ENCODE results near the gene C2orf69. TPM values are rescaled to one million over a fixed set of nuclear protein-coding genes. Genes with fewer than 3 reads are reported as not detected.

C2orf69 gene
- total and polyA plus RNA-seq, 2 of the 13 experiments (the other 11 are each of a cell fraction or from before 2014, with no cell fraction given), result 4.8 to 19.3 TPM

DNA sequence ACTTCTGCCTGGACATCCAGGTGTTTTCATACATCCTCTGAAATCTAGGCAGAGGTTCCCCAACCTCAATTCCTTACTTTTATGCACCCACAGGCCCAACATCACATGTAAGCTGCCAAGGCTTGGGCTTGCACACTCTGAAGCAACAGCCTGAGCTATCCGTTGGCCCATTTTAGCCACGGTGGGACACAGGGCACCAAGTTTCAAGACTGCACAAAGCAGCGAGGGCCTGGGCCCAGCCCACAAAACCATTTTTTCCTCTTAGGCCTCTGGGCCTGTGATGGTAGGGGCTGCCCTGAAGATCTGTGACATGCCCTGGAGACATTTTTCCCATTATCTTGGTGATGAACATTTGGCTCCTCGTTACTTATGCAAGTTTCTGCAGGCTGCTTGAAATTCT is 5.9 kb downstream of the C2orf69 start:
- Histone ChIP-seq H3K4me1 (ENCODE audit: insufficient read depth, low read length) (peaks cover 21% of the 10 kb centered on the region), H3K4me3 (replicated peaks in 1 of 3; ENCODE audit: insufficient read depth in 1 of 3, low read depth in 2 of 3, low read length in 3 of 3) (no peak overlapping the region), H3K79me2 (ENCODE audit: insufficient read depth, low read length) (peaks cover 79% of the 10 kb centered on the region), H3K9ac (ENCODE audit: insufficient read depth, low read depth, low read length) (no peak overlapping the region), H3K27me3 (ENCODE audit: control insufficient read depth in 1 of 2, insufficient read depth in 2 of 2, low read length in 2 of 2) (no peaks in the 10 kb centered on the region; a peak in 1 of 5 replicates), H4K20me1 (ENCODE audit: insufficient read depth, low read length) (0 out of 2 replicates have a peak, but pooled peaks cover 13% of the 10 kb centered on the region), H3K36me3 (replicated peaks in 1 of 2; ENCODE audit: control insufficient read depth in 1 of 2, insufficient read depth in 2 of 2, low read length in 2 of 2) (peaks cover 15 to 45% of the 10 kb centered on the region in 2 experiments), H2AFZ (ENCODE audit: low read length) (no peak overlapping the region), H3K9me3 (ENCODE audit: low read length) (peaks cover 10% of the 10 kb centered on the region), H3K4me2 (ENCODE audit: low read depth, low read length) (no peak overlapping the region), H3K27ac (ENCODE audit: extremely low read length, insufficient read depth, low read length) (no peak overlapping the region)
- no TSS peak for BruUV-seq (replicated peaks)
- in situ Hi-C loops (cut with HindIII; ENCODE audit: extremely low pct_ligation_motif_present, low pct_unique_long_range_greater_than_20kb), result no loop called here
- FAIRE-seq (no peak), DNase-seq (ENCODE audit: low spot score) (no peak), ATAC-seq (no peak)
- 85% methylated on average over 4 of the region's 4 CpGs for WGBS (ENCODE audit: low lambda C conversion rate)
- CTCF ChIA-PET (ENCODE audit: low intra/inter-chr PET ratio, low total read pairs), result no interaction called here
- intact Hi-C loops (cut with micrococcal nuclease; ENCODE audit: unreplicated experiment), result no loop called here
- POLR2A ChIA-PET, result no interaction called here
- no peak for TF ChIP-seq ZNF674 (CRISPR knock-in tag; IDR thresholded peaks at IDR 0.05; ENCODE audit: low read depth)
- TF ChIP-seq ZNF879 (CRISPR knock-in tag; IDR thresholded peaks at IDR 0.05), result no peak
- no peak for TF ChIP-seq ZNF3 (CRISPR knock-in tag; IDR thresholded peaks at IDR 0.05)
- no peak for TF ChIP-seq NR2F6 (IDR thresholded peaks at IDR 0.05)
- no peak for TF ChIP-seq NR2F6 (CRISPR knock-in tag; IDR thresholded peaks at IDR 0.05)
- TF ChIP-seq, protein P1, sequence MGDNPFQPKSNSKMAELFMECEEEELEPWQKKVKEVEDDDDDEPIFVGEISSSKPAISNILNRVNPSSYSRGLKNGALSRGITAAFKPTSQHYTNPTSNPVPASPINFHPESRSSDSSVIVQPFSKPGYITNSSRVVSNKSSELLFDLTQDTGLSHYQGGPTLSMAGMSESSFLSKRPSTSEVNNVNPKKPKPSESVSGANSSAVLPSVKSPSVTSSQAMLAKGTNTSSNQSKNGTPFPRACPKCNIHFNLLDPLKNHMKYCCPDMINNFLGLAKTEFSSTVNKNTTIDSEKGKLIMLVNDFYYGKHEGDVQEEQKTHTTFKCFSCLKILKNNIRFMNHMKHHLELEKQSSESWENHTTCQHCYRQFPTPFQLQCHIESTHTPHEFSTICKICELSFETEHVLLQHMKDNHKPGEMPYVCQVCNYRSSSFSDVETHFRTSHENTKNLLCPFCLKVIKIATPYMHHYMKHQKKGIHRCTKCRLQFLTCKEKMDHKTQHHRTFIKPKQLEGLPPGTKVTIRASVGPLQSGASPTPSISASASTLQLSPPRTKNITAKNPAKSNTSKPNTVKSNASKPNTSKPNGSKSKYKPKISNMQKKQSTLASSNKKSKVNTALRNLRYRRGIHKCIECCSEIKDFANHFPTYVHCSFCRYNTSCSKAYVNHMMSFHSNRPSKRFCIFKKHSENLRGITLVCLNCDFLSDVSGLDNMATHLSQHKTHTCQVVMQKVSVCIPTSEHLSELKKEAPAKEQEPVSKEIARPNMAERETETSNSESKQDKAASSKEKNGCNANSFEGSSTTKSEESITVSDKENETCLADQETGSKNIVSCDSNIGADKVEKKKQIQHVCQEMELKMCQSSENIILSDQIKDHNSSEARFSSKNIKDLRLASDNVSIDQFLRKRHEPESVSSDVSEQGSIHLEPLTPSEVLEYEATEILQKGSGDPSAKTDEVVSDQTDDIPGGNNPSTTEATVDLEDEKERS (CRISPR knock-in tag; IDR thresholded peaks at IDR 0.05), result 0 out of 2 replicates have a peak, but pooled peaks have one; percentile 60
- peak; percentile 41 for TF ChIP-seq ZFP36 (IDR thresholded peaks at IDR 0.05; ENCODE audit: borderline replicate concordance, low read depth, low read length, partially characterized antibody)
- no peak for TF ChIP-seq MZF1 (CRISPR knock-in tag; IDR thresholded peaks at IDR 0.05; ENCODE audit: borderline replicate concordance)
- 0 out of 2 replicates have a peak, but pooled peaks have one; percentile 25 for TF ChIP-seq ZNF891 (CRISPR knock-in tag; IDR thresholded peaks at IDR 0.05)
- TF ChIP-seq ZNF703 (CRISPR knock-in tag; IDR thresholded peaks at IDR 0.05; ENCODE audit: borderline replicate concordance), result no peak
- TF ChIP-seq TBP (CRISPR knock-in tag; IDR thresholded peaks at IDR 0.05), result no peak
- TF ChIP-seq SUZ12 (IDR thresholded peaks at IDR 0.05; ENCODE audit: low read depth, low read length), result no peak
- TF ChIP-seq TBL1XR1 (IDR thresholded peaks at IDR 0.05; ENCODE audit: borderline replicate concordance, low read length, partially characterized antibody), result no peak
- TF ChIP-seq, protein P2, sequence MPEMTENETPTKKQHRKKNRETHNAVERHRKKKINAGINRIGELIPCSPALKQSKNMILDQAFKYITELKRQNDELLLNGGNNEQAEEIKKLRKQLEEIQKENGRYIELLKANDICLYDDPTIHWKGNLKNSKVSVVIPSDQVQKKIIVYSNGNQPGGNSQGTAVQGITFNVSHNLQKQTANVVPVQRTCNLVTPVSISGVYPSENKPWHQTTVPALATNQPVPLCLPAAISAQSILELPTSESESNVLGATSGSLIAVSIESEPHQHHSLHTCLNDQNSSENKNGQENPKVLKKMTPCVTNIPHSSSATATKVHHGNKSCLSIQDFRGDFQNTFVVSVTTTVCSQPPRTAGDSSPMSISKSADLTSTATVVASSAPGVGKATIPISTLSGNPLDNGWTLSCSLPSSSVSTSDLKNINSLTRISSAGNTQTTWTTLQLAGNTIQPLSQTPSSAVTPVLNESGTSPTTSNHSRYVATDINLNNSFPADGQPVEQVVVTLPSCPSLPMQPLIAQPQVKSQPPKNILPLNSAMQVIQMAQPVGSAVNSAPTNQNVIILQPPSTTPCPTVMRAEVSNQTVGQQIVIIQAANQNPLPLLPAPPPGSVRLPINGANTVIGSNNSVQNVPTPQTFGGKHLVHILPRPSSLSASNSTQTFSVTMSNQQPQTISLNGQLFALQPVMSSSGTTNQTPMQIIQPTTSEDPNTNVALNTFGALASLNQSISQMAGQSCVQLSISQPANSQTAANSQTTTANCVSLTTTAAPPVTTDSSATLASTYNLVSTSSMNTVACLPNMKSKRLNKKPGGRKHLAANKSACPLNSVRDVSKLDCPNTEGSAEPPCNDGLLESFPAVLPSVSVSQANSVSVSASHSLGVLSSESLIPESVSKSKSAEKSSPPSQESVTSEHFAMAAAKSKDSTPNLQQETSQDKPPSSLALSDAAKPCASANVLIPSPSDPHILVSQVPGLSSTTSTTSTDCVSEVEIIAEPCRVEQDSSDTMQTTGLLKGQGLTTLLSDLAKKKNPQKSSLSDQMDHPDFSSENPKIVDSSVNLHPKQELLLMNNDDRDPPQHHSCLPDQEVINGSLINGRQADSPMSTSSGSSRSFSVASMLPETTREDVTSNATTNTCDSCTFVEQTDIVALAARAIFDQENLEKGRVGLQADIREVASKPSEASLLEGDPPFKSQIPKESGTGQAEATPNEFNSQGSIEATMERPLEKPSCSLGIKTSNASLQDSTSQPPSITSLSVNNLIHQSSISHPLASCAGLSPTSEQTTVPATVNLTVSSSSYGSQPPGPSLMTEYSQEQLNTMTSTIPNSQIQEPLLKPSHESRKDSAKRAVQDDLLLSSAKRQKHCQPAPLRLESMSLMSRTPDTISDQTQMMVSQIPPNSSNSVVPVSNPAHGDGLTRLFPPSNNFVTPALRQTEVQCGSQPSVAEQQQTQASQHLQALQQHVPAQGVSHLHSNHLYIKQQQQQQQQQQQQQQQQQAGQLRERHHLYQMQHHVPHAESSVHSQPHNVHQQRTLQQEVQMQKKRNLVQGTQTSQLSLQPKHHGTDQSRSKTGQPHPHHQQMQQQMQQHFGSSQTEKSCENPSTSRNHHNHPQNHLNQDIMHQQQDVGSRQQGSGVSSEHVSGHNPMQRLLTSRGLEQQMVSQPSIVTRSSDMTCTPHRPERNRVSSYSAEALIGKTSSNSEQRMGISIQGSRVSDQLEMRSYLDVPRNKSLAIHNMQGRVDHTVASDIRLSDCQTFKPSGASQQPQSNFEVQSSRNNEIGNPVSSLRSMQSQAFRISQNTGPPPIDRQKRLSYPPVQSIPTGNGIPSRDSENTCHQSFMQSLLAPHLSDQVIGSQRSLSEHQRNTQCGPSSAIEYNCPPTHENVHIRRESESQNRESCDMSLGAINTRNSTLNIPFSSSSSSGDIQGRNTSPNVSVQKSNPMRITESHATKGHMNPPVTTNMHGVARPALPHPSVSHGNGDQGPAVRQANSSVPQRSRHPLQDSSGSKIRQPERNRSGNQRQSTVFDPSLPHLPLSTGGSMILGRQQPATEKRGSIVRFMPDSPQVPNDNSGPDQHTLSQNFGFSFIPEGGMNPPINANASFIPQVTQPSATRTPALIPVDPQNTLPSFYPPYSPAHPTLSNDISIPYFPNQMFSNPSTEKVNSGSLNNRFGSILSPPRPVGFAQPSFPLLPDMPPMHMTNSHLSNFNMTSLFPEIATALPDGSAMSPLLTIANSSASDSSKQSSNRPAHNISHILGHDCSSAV (CRISPR knock-in tag; IDR thresholded peaks at IDR 0.05; ENCODE audit: borderline replicate concordance), result no peak
- TF ChIP-seq ZEB1 (IDR thresholded peaks at IDR 0.05; ENCODE audit: insufficient replicate concordance, low read depth), result no peak
- no peak for TF ChIP-seq TAF15 (IDR thresholded peaks at IDR 0.05; ENCODE audit: low read depth, low read length, poor library complexity, severe bottlenecking)

Measured in HepG2 (cell line).